BE2C (cell line): ENCODE results near the gene KRT31.

Experiments
- DNase-seq: peaks from one replicate; pipeline ENCODE4 v3.0.0-alpha.2; 2020
- H3K27me3 ChIP-seq: fragments of 250-450 bp; sonication (Bioruptor Pico); 2 replicates; pipeline ENCODE4 v1.5.1; 2020; ENCODE audit warnings: mild to moderate bottlenecking
- H3K36me3 ChIP-seq: fragments of 250-450 bp; sonication (Bioruptor Pico); 2 replicates; pipeline ENCODE4 v1.5.1; 2020; ENCODE audit warnings: mild to moderate bottlenecking
- H3K4me1 ChIP-seq: fragments of 250-450 bp; sonication (Bioruptor Pico); 2 replicates; pipeline ENCODE4 v1.5.1; 2020
- H3K4me3 ChIP-seq: 2 replicates; pipeline ENCODE4 v1.5.1; 2011; ENCODE audit warnings: low read depth, low read length
- H3K9me3 ChIP-seq: fragments of 250-450 bp; sonication (Bioruptor Pico); 2 replicates; pipeline ENCODE4 v1.5.1; 2020
- CTCF ChIP-seq: IDR thresholded peaks from 2 replicates; pipeline ENCODE4 v1.5.1; 2012; ENCODE audit warnings: mild to moderate bottlenecking, low read depth, low read length

KRT31 gene

GRCh38 chr17:41415833-41416335 is 18.5 kb upstream of the KRT31 start:
- Histone ChIP-seq H3K4me1 (peaks cover 3% of the 10 kb centered on the region), H3K4me3 (no peak overlapping the region), H3K9me3 (no peaks in the 10 kb centered on the region), H3K36me3 (no peaks in the 10 kb centered on the region), H3K27me3 (no peaks in the 10 kb centered on the region)
- TF ChIP-seq CTCF: no peak
- no peak for DNase-seq

GRCh38 chr17:41415411-41415810 is 18.0 kb upstream of the KRT31 start:
- H3K9me3 ChIP-seq: no peaks in the 10 kb centered on the region
- no peak overlapping the region for H3K4me3 ChIP-seq
- H3K4me1 ChIP-seq: no peaks in the 10 kb centered on the region
- no peaks in the 10 kb centered on the region for H3K27me3 ChIP-seq
- no peaks in the 10 kb centered on the region for H3K36me3 ChIP-seq
- TF ChIP-seq CTCF: no peak
- no peak for DNase-seq

- DNase-seq: no peak
- TF ChIP-seq CTCF: no peak
- Histone ChIP-seq H3K9me3 (no peaks in the 10 kb centered on the region), H3K4me3 (no peak overlapping the region), H3K4me1 (no peaks in the 10 kb centered on the region), H3K27me3 (no peaks in the 10 kb centered on the region), H3K36me3 (no peaks in the 10 kb centered on the region)
These were observed 16.6 kb upstream of the KRT31 start for GRCh38 chr17:41413982-41414381.

GRCh38 chr17:41413353-41413957 is 16.0 kb upstream of the KRT31 start:
- Histone ChIP-seq H3K27me3 (no peaks in the 10 kb centered on the region), H3K4me3 (no peak overlapping the region), H3K9me3 (no peaks in the 10 kb centered on the region), H3K4me1 (no peaks in the 10 kb centered on the region), H3K36me3 (no peaks in the 10 kb centered on the region)
- no peak for DNase-seq
- no peak for TF ChIP-seq CTCF

GRCh38 chr17:41411072-41411840 is 13.8 kb upstream of the KRT31 start:
- H3K4me3 ChIP-seq: no peak overlapping the region
- no peak for DNase-seq
- H3K9me3 ChIP-seq: no peaks in the 10 kb centered on the region
- no peaks in the 10 kb centered on the region for H3K36me3 ChIP-seq
- no peaks in the 10 kb centered on the region for H3K4me1 ChIP-seq
- no peak for TF ChIP-seq CTCF
- H3K27me3 ChIP-seq: no peaks in the 10 kb centered on the region

- no peak for DNase-seq
- H3K27me3 ChIP-seq: no peaks in the 10 kb centered on the region
- TF ChIP-seq CTCF: no peak
- no peaks in the 10 kb centered on the region for H3K36me3 ChIP-seq
- H3K9me3 ChIP-seq: no peaks in the 10 kb centered on the region
- H3K4me3 ChIP-seq: no peak overlapping the region
- H3K4me1 ChIP-seq: no peaks in the 10 kb centered on the region
These were observed 9.8 kb upstream of the KRT31 start for GRCh38 chr17:41407226-41407625.
